WTC11 (cell line): Measurements from ENCODE around the gene SLC39A13. TPM values are rescaled to one million over a fixed set of nuclear protein-coding genes. Genes with fewer than 3 reads are reported as not detected.

Source experiments
- ATAC-seq: fragments of 200-7000 bp; cut with Tn5 transposase; 2 replicates; pipeline ENCODE4 v1.10.0; 2021; ENCODE audit warnings: mild to moderate bottlenecking, moderate library complexity
- CTCF ChIA-PET: fragments of 300-600 bp; sonication (Branson Sonifier 250); formaldehyde crosslinking; loops from one replicate; lab custom pipeline; 2021; ENCODE audit warnings: antibody characterized with exemption; lab: Charles Lee
- POLR2A ChIA-PET: fragments of 350-600 bp; sonication (Branson Sonifier 250); formaldehyde crosslinking; loops from one replicate; lab custom pipeline; 2021; ENCODE audit warnings: antibody characterized with exemption; lab: Charles Lee
- DNase-seq: peaks from one replicate; pipeline ENCODE4 v3.0.0; 2021; ENCODE audit warnings: low spot score
- H3K27ac Mint-ChIP-seq: 2 replicates; pipeline ENCODE4 v1.8.0; 2021; ENCODE audit warnings: mixed read lengths
- H3K27me3 Mint-ChIP-seq: 2 replicates; pipeline ENCODE4 v1.8.0; 2021; ENCODE audit warnings: low read depth, mild to moderate bottlenecking, moderate library complexity, mixed read lengths
- H3K36me3 Mint-ChIP-seq: 2 replicates; pipeline ENCODE4 v1.8.0; 2021; ENCODE audit warnings: mixed read lengths
- H3K4me1 Mint-ChIP-seq: 2 replicates; pipeline ENCODE4 v1.8.0; 2022; ENCODE audit warnings: mixed read lengths
- H3K4me3 Mint-ChIP-seq: 2 replicates; pipeline ENCODE4 v1.8.0; 2021; ENCODE audit warnings: mild to moderate bottlenecking, moderate library complexity, mixed read lengths
- H3K9me3 Mint-ChIP-seq: 2 replicates; pipeline ENCODE4 v1.8.0; 2021; ENCODE audit warnings: mixed read lengths
- CREM ChIP-seq: sonication (generic); formaldehyde crosslinking; IDR thresholded peaks from 2 replicates; pipeline ENCODE4 v1.8.1; 2022; ENCODE audit warnings: mild to moderate bottlenecking, missing genetic modification reagents, moderate library complexity
- GABPB1 ChIP-seq: sonication (generic); formaldehyde crosslinking; IDR thresholded peaks from 2 replicates; pipeline ENCODE4 v1.8.1; 2023; ENCODE audit warnings: mild to moderate bottlenecking, missing genetic modification reagents
- IRF2 ChIP-seq: sonication (generic); formaldehyde crosslinking; IDR thresholded peaks from 2 replicates; pipeline ENCODE4 v1.8.0; 2022; ENCODE audit warnings: low read depth, missing genetic modification reagents, borderline replicate concordance
- JUN ChIP-seq: sonication (generic); formaldehyde crosslinking; IDR thresholded peaks from 2 replicates; pipeline ENCODE4 v1.8.0; 2023; ENCODE audit warnings: mild to moderate bottlenecking, missing genetic modification reagents
- KAT7 ChIP-seq: sonication (generic); formaldehyde crosslinking; IDR thresholded peaks from 2 replicates; pipeline ENCODE4 v1.8.1; 2023; ENCODE audit warnings: missing genetic modification reagents, mild to moderate bottlenecking, borderline replicate concordance
- MYBL2 ChIP-seq: sonication (generic); formaldehyde crosslinking; IDR thresholded peaks from 2 replicates; pipeline ENCODE4 v1.8.1; 2023; ENCODE audit warnings: mild to moderate bottlenecking, moderate library complexity, missing genetic modification reagents
- SOX15 ChIP-seq: fragments of 250-450 bp; sonication (Bioruptor Pico); IDR thresholded peaks from 2 replicates; pipeline ENCODE4 v1.9.0; 2021; ENCODE audit warnings: mild to moderate bottlenecking
- TCF7 ChIP-seq: sonication (generic); formaldehyde crosslinking; IDR thresholded peaks from 2 replicates; pipeline ENCODE4 v1.8.0; 2022; ENCODE audit warnings: mild to moderate bottlenecking, low read depth, missing genetic modification reagents, moderate library complexity
- TEAD1 ChIP-seq: sonication (generic); formaldehyde crosslinking; IDR thresholded peaks from 2 replicates; pipeline ENCODE4 v1.8.0; 2022; ENCODE audit warnings: mild to moderate bottlenecking, missing genetic modification reagents
- ZNF317 ChIP-seq: sonication (generic); formaldehyde crosslinking; IDR thresholded peaks from 2 replicates; pipeline ENCODE4 v1.8.1; 2023; ENCODE audit warnings: low read depth, mild to moderate bottlenecking, moderate library complexity, missing genetic modification reagents, borderline replicate concordance
- ZNF396 ChIP-seq: fragments of 250-450 bp; sonication (Bioruptor Pico); IDR thresholded peaks from 2 replicates; pipeline ENCODE4 v1.8.0; 2021; ENCODE audit warnings: mild to moderate bottlenecking, moderate library complexity, borderline replicate concordance
- ZNF423 ChIP-seq: fragments of 250-450 bp; sonication (Bioruptor Pico); IDR thresholded peaks from 2 replicates; pipeline ENCODE4 v2.1.2; 2022; ENCODE audit warnings: mild to moderate bottlenecking, moderate library complexity
- total RNA-seq: library from RNA; stranded (reverse); gene quantifications from 3 replicates; pipeline ENCODE4 v1.2.3, GENCODE V29; 2021
- TF ChIP-seq, protein P1 (sequence below): fragments of 200-600 bp; IDR thresholded peaks from 2 replicates; pipeline ENCODE4 v1.8.0; 2022; ENCODE audit warnings: antibody characterized with exemption
- TF ChIP-seq, protein P2 (sequence below): sonication (generic); formaldehyde crosslinking; IDR thresholded peaks from 2 replicates; pipeline ENCODE4 v1.8.0; 2022; ENCODE audit warnings: mild to moderate bottlenecking, missing genetic modification reagents
- TF ChIP-seq, protein P3 (sequence below): sonication (generic); formaldehyde crosslinking; IDR thresholded peaks from 2 replicates; pipeline ENCODE4 v1.8.0; 2022; ENCODE audit warnings: mild to moderate bottlenecking, missing genetic modification reagents
- TF ChIP-seq, protein P4 (sequence below): sonication (generic); formaldehyde crosslinking; conservative IDR thresholded peaks from 2 replicates; pipeline ENCODE4 v1.8.1; 2023; ENCODE audit warnings: mild to moderate bottlenecking, low read depth, missing genetic modification reagents, moderate library complexity
- TF ChIP-seq, protein P5 (sequence below): sonication (generic); formaldehyde crosslinking; IDR thresholded peaks from 2 replicates; pipeline ENCODE4 v1.8.1; 2022; ENCODE audit warnings: low read depth, missing genetic modification reagents, borderline replicate concordance
- TF ChIP-seq, protein P6 (sequence below): sonication (generic); formaldehyde crosslinking; IDR thresholded peaks from 2 replicates; pipeline ENCODE4 v1.8.1; 2023; ENCODE audit warnings: mild to moderate bottlenecking, moderate library complexity, missing genetic modification reagents
- TF ChIP-seq, protein P7 (sequence below): sonication (generic); formaldehyde crosslinking; IDR thresholded peaks from 2 replicates; pipeline ENCODE4 v1.8.0; 2023; ENCODE audit warnings: missing genetic modification reagents, mild to moderate bottlenecking, borderline replicate concordance
- TF ChIP-seq, protein P8 (sequence below): fragments of 250-450 bp; sonication (Bioruptor Pico); IDR thresholded peaks from 2 replicates; pipeline ENCODE4 v1.9.0; 2021; ENCODE audit warnings: mild to moderate bottlenecking

The SLC39A13 gene
- total RNA-seq, 1 experiment from 2014 or later, result 38.2 TPM

DNA sequence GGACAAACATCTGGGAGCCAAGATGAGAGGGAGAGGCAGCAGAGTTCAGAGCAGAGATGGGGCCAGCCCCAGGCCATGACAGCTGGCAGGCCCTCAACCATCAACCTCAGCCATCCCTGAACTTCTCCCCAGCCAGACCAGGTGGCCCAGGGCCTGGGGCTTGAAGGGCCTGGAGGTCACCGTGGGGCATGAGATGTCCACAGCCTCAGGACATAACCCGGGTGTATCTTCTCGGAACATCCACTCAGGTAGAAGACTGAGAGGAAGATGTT, 12.4 kb upstream of the SLC39A13 start:
- Mint-ChIP-seq H3K27me3 (no peaks in the 10 kb centered on the region), H3K27ac (no peak overlapping the region), H3K4me3 (no peak overlapping the region), H3K36me3 (no peaks in the 10 kb centered on the region), H3K4me1 (peaks cover 25% of the 10 kb centered on the region), H3K9me3 (no peaks in the 10 kb centered on the region)
- CTCF ChIA-PET, result no interaction called here
- no peak for DNase-seq
- no peak for TF ChIP-seq MYBL2
- TF ChIP-seq KAT7 (CRISPR knock-in tag), result no peak
- TF ChIP-seq, protein P1, sequence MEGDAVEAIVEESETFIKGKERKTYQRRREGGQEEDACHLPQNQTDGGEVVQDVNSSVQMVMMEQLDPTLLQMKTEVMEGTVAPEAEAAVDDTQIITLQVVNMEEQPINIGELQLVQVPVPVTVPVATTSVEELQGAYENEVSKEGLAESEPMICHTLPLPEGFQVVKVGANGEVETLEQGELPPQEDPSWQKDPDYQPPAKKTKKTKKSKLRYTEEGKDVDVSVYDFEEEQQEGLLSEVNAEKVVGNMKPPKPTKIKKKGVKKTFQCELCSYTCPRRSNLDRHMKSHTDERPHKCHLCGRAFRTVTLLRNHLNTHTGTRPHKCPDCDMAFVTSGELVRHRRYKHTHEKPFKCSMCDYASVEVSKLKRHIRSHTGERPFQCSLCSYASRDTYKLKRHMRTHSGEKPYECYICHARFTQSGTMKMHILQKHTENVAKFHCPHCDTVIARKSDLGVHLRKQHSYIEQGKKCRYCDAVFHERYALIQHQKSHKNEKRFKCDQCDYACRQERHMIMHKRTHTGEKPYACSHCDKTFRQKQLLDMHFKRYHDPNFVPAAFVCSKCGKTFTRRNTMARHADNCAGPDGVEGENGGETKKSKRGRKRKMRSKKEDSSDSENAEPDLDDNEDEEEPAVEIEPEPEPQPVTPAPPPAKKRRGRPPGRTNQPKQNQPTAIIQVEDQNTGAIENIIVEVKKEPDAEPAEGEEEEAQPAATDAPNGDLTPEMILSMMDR, result no peak
- TF ChIP-seq IRF2 (CRISPR knock-in tag), result no peak
- no peak for TF ChIP-seq SOX15 (CRISPR knock-in tag)
- TF ChIP-seq JUN (CRISPR knock-in tag), result no peak
- TF ChIP-seq TCF7 (CRISPR knock-in tag), result no peak
- no peak for TF ChIP-seq TEAD1 (CRISPR knock-in tag)
- TF ChIP-seq, protein P2, sequence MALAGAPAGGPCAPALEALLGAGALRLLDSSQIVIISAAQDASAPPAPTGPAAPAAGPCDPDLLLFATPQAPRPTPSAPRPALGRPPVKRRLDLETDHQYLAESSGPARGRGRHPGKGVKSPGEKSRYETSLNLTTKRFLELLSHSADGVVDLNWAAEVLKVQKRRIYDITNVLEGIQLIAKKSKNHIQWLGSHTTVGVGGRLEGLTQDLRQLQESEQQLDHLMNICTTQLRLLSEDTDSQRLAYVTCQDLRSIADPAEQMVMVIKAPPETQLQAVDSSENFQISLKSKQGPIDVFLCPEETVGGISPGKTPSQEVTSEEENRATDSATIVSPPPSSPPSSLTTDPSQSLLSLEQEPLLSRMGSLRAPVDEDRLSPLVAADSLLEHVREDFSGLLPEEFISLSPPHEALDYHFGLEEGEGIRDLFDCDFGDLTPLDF, result no peak
- POLR2A ChIA-PET, result interaction anchor here (0.6 kb wide), 1 partner anchor 136 kb away, joined by 3 read pairs; no protein-coding TSS in a partner anchor
- ATAC-seq, result no peak

DNA sequence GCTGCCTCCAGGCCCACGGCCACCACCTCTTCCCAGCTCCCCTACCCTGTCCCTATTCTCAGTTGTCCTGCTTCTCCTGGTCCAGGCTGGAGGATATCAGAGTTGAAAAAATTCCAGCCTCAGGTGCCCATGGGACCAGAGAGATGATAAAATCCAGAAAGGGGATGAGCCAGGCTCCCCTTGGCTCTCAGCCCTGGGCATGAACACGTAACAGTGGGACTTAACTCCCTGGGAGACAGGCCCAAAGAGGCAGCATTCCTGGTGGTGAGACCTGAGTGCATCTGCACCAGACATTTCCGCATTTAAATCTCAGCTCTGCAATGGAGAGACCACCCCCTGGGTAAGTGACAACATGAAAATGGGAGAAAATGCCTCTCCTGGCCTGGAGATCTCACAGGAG, 10.4 kb upstream of the SLC39A13 start:
- no peak for ATAC-seq
- TF ChIP-seq CREM (CRISPR knock-in tag) (no peak), ZNF317 (CRISPR knock-in tag) (no peak), GABPB1 (CRISPR knock-in tag) (no peak), ZNF396 (CRISPR knock-in tag) (no peak), ZNF423 (CRISPR knock-in tag) (no peak)
- TF ChIP-seq, protein P3, sequence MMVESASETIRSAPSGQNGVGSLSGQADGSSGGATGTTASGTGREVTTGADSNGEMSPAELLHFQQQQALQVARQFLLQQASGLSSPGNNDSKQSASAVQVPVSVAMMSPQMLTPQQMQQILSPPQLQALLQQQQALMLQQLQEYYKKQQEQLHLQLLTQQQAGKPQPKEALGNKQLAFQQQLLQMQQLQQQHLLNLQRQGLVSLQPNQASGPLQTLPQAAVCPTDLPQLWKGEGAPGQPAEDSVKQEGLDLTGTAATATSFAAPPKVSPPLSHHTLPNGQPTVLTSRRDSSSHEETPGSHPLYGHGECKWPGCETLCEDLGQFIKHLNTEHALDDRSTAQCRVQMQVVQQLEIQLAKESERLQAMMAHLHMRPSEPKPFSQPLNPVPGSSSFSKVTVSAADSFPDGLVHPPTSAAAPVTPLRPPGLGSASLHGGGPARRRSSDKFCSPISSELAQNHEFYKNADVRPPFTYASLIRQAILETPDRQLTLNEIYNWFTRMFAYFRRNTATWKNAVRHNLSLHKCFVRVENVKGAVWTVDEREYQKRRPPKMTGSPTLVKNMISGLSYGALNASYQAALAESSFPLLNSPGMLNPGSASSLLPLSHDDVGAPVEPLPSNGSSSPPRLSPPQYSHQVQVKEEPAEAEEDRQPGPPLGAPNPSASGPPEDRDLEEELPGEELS (CRISPR knock-in tag), result no peak
- TF ChIP-seq, protein P4, sequence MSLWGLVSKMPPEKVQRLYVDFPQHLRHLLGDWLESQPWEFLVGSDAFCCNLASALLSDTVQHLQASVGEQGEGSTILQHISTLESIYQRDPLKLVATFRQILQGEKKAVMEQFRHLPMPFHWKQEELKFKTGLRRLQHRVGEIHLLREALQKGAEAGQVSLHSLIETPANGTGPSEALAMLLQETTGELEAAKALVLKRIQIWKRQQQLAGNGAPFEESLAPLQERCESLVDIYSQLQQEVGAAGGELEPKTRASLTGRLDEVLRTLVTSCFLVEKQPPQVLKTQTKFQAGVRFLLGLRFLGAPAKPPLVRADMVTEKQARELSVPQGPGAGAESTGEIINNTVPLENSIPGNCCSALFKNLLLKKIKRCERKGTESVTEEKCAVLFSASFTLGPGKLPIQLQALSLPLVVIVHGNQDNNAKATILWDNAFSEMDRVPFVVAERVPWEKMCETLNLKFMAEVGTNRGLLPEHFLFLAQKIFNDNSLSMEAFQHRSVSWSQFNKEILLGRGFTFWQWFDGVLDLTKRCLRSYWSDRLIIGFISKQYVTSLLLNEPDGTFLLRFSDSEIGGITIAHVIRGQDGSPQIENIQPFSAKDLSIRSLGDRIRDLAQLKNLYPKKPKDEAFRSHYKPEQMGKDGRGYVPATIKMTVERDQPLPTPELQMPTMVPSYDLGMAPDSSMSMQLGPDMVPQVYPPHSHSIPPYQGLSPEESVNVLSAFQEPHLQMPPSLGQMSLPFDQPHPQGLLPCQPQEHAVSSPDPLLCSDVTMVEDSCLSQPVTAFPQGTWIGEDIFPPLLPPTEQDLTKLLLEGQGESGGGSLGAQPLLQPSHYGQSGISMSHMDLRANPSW (CRISPR knock-in tag), result no peak
- TF ChIP-seq, protein P5, sequence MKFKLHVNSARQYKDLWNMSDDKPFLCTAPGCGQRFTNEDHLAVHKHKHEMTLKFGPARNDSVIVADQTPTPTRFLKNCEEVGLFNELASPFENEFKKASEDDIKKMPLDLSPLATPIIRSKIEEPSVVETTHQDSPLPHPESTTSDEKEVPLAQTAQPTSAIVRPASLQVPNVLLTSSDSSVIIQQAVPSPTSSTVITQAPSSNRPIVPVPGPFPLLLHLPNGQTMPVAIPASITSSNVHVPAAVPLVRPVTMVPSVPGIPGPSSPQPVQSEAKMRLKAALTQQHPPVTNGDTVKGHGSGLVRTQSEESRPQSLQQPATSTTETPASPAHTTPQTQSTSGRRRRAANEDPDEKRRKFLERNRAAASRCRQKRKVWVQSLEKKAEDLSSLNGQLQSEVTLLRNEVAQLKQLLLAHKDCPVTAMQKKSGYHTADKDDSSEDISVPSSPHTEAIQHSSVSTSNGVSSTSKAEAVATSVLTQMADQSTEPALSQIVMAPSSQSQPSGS (CRISPR knock-in tag), result no peak
- TF ChIP-seq, protein P6, sequence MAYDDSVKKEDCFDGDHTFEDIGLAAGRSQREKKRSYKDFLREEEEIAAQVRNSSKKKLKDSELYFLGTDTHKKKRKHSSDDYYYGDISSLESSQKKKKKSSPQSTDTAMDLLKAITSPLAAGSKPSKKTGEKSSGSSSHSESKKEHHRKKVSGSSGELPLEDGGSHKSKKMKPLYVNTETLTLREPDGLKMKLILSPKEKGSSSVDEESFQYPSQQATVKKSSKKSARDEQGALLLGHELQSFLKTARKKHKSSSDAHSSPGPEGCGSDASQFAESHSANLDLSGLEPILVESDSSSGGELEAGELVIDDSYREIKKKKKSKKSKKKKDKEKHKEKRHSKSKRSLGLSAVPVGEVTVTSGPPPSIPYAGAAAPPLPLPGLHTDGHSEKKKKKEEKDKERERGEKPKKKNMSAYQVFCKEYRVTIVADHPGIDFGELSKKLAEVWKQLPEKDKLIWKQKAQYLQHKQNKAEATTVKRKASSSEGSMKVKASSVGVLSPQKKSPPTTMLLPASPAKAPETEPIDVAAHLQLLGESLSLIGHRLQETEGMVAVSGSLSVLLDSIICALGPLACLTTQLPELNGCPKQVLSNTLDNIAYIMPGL (CRISPR knock-in tag), result no peak
- TF ChIP-seq, protein P7, sequence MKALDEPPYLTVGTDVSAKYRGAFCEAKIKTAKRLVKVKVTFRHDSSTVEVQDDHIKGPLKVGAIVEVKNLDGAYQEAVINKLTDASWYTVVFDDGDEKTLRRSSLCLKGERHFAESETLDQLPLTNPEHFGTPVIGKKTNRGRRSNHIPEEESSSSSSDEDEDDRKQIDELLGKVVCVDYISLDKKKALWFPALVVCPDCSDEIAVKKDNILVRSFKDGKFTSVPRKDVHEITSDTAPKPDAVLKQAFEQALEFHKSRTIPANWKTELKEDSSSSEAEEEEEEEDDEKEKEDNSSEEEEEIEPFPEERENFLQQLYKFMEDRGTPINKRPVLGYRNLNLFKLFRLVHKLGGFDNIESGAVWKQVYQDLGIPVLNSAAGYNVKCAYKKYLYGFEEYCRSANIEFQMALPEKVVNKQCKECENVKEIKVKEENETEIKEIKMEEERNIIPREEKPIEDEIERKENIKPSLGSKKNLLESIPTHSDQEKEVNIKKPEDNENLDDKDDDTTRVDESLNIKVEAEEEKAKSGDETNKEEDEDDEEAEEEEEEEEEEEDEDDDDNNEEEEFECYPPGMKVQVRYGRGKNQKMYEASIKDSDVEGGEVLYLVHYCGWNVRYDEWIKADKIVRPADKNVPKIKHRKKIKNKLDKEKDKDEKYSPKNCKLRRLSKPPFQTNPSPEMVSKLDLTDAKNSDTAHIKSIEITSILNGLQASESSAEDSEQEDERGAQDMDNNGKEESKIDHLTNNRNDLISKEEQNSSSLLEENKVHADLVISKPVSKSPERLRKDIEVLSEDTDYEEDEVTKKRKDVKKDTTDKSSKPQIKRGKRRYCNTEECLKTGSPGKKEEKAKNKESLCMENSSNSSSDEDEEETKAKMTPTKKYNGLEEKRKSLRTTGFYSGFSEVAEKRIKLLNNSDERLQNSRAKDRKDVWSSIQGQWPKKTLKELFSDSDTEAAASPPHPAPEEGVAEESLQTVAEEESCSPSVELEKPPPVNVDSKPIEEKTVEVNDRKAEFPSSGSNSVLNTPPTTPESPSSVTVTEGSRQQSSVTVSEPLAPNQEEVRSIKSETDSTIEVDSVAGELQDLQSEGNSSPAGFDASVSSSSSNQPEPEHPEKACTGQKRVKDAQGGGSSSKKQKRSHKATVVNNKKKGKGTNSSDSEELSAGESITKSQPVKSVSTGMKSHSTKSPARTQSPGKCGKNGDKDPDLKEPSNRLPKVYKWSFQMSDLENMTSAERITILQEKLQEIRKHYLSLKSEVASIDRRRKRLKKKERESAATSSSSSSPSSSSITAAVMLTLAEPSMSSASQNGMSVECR, result no peak
- TF ChIP-seq, protein P8, sequence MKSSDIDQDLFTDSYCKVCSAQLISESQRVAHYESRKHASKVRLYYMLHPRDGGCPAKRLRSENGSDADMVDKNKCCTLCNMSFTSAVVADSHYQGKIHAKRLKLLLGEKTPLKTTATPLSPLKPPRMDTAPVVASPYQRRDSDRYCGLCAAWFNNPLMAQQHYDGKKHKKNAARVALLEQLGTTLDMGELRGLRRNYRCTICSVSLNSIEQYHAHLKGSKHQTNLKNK (CRISPR knock-in tag), result no peak

More for the DNA sequence above, 10.4 kb upstream of the SLC39A13 start:
- no peak overlapping the region for H3K4me3 Mint-ChIP-seq
- H3K9me3 Mint-ChIP-seq, result no peaks in the 10 kb centered on the region
- H3K36me3 Mint-ChIP-seq, result no peaks in the 10 kb centered on the region
- CTCF ChIA-PET, result interaction anchor here (0.5 to 3.3 kb wide), 4 partner anchors 9 to 43 kb away, joined by 3 to 20 read pairs (median 11); no protein-coding TSS in a partner anchor
- DNase-seq, result no peak
- H3K27me3 Mint-ChIP-seq, result no peaks in the 10 kb centered on the region
- peaks cover 34% of the 10 kb centered on the region for H3K4me1 Mint-ChIP-seq
- H3K27ac Mint-ChIP-seq, result peak overlapping the region; percentile 60; the same call in 1 of the 2 replicates
- POLR2A ChIA-PET, result no interaction called here
